ENCODE results near the gene DRC7. TPM values are rescaled to one million over a fixed set of nuclear protein-coding genes. Genes with fewer than 3 reads are reported as not detected.

The DRC7 gene
- total RNA-seq, 6 experiments from 2014 or later = not detected

GRCh38 chr16:57753448-57754353 is 59.1 kb downstream of the DRC7 start:
- Mint-ChIP-seq H3K36me3 (ENCODE audit: low read depth) (no peaks in the 10 kb centered on the region; the same call in 1 of the 2 replicates), H3K9me3 (no peaks in the 10 kb centered on the region), H3K27ac (peak overlapping the region; percentile 36; the same call in 1 of the 2 replicates), H3K4me3 (no peak overlapping the region), H3K4me1 (ENCODE audit: low read depth) (no peaks in the 10 kb centered on the region), H3K27me3 (ENCODE audit: insufficient read depth) (peaks cover 6% of the 10 kb centered on the region)
- DNase-seq = no peak
- no peak for TF ChIP-seq CTCF (IDR thresholded peaks at IDR 0.05)

GRCh38 chr16:57754354-57755060 is 59.9 kb downstream of the DRC7 start:
- Mint-ChIP-seq H3K27ac (peak overlapping the region; percentile 36; the same call in 1 of the 2 replicates), H3K9me3 (no peaks in the 10 kb centered on the region), H3K27me3 (ENCODE audit: insufficient read depth) (peaks cover 6% of the 10 kb centered on the region), H3K4me1 (ENCODE audit: low read depth) (no peaks in the 10 kb centered on the region), H3K36me3 (ENCODE audit: low read depth) (no peaks in the 10 kb centered on the region; the same call in 1 of the 2 replicates), H3K4me3 (no peak overlapping the region)
- TF ChIP-seq CTCF (IDR thresholded peaks at IDR 0.05) = no peak
- DNase-seq = no peak

- H3K36me3 Mint-ChIP-seq (ENCODE audit: low read depth) = no peaks in the 10 kb centered on the region; the same call in 1 of the 2 replicates
- H3K27ac Mint-ChIP-seq = no peak overlapping the region
- H3K4me1 Mint-ChIP-seq (ENCODE audit: low read depth) = no peaks in the 10 kb centered on the region
- peaks cover 5% of the 10 kb centered on the region for H3K27me3 Mint-ChIP-seq (ENCODE audit: insufficient read depth)
- peak; percentile 51 for TF ChIP-seq CTCF (IDR thresholded peaks at IDR 0.05)
- no peak for DNase-seq
- no peaks in the 10 kb centered on the region for H3K9me3 Mint-ChIP-seq
- H3K4me3 Mint-ChIP-seq = no peak overlapping the region
Measured at GRCh38 chr16:57755061-57755684, 60.6 kb downstream of the DRC7 start.

- no peak for DNase-seq
- no peaks in the 10 kb centered on the region; the same call in 1 of the 2 replicates for H3K36me3 Mint-ChIP-seq (ENCODE audit: low read depth)
- peaks cover 5% of the 10 kb centered on the region for H3K27me3 Mint-ChIP-seq (ENCODE audit: insufficient read depth)
- H3K4me1 Mint-ChIP-seq (ENCODE audit: low read depth) = no peaks in the 10 kb centered on the region
- TF ChIP-seq CTCF (IDR thresholded peaks at IDR 0.05) = no peak
- H3K4me3 Mint-ChIP-seq = no peak overlapping the region
- no peak overlapping the region for H3K27ac Mint-ChIP-seq
- no peaks in the 10 kb centered on the region for H3K9me3 Mint-ChIP-seq
Measured at GRCh38 chr16:57755726-57756423, 61.3 kb downstream of the DRC7 start.
